SK-N-MC (cell line): ENCODE measurements around the gene SMIM3.

Experiments
- EZH2 ChIP-seq: fragments of 200-600 bp; sonication (generic); IDR thresholded peaks from one replicate; pipeline ENCODE4 v1.6.1; 2017; ENCODE audit warnings: antibody characterized with exemption
- POLR2AphosphoS5 ChIP-seq: IDR thresholded peaks from 2 replicates; pipeline ENCODE4 v1.6.1; 2012; ENCODE audit warnings: mild to moderate bottlenecking, low read depth, low read length, borderline replicate concordance

GRCh38 chr5:150782850-150783249, 4.3 kb downstream of the SMIM3 start:
- no peak for TF ChIP-seq POLR2AphosphoS5
- TF ChIP-seq EZH2 = no peak
